ENCODE measurements around the gene CCDC141.

DNA sequence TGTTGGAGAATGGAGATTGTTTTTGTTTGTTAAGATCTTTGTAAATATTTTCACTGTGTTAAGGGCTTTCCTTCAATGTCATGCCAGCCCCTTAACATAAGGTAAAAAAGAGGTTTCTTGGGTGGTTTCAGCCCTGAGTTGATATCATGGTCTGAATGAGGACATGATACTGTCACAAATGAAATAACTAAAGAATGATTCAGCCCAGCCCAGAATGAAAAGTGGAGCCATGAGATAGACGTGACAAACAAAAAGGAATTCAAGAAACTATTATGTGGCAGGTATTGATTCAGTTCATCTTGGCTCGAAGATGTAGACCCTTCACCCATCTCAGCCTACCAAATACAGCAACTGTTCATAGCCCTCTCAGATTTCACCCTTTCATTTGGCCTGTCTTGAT lies 154.1 kb downstream of the CCDC141 start:
- TF ChIP-seq, protein P1, sequence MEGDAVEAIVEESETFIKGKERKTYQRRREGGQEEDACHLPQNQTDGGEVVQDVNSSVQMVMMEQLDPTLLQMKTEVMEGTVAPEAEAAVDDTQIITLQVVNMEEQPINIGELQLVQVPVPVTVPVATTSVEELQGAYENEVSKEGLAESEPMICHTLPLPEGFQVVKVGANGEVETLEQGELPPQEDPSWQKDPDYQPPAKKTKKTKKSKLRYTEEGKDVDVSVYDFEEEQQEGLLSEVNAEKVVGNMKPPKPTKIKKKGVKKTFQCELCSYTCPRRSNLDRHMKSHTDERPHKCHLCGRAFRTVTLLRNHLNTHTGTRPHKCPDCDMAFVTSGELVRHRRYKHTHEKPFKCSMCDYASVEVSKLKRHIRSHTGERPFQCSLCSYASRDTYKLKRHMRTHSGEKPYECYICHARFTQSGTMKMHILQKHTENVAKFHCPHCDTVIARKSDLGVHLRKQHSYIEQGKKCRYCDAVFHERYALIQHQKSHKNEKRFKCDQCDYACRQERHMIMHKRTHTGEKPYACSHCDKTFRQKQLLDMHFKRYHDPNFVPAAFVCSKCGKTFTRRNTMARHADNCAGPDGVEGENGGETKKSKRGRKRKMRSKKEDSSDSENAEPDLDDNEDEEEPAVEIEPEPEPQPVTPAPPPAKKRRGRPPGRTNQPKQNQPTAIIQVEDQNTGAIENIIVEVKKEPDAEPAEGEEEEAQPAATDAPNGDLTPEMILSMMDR (IDR thresholded peaks at IDR 0.05; ENCODE audit: insufficient read depth, low read length) = no peak
- no peak for TF ChIP-seq POLR2AphosphoS5 (IDR thresholded peaks at IDR 0.05; ENCODE audit: low read depth)
- no peak for TF ChIP-seq GABPA (IDR thresholded peaks at IDR 0.05; ENCODE audit: low read depth)
